WI38 (cell line): ENCODE results near the gene JUND.

Source experiments
- H3K4me3 ChIP-seq: 2 replicates; pipeline ENCODE4 v1.5.1; 2011; ENCODE audit warnings: low read depth, mild to moderate bottlenecking, control low read depth, low read length
- CTCF ChIP-seq: IDR thresholded peaks from 2 replicates; pipeline ENCODE4 v1.5.1; 2012; ENCODE audit warnings: low read depth, mild to moderate bottlenecking, control low read depth, low read length

Gene JUND

GRCh38 chr19:18312092-18312534, 30.7 kb upstream of the JUND start:
- TF ChIP-seq CTCF = no peak
- H3K4me3 ChIP-seq = no peak overlapping the region

GRCh38 chr19:18311502-18312091, 30.2 kb upstream of the JUND start:
- TF ChIP-seq CTCF = no peak
- no peak overlapping the region for H3K4me3 ChIP-seq

- no peak for TF ChIP-seq CTCF
- no peak overlapping the region for H3K4me3 ChIP-seq
These were observed 29.5 kb upstream of the JUND start for GRCh38 chr19:18310966-18311365.

DNA sequence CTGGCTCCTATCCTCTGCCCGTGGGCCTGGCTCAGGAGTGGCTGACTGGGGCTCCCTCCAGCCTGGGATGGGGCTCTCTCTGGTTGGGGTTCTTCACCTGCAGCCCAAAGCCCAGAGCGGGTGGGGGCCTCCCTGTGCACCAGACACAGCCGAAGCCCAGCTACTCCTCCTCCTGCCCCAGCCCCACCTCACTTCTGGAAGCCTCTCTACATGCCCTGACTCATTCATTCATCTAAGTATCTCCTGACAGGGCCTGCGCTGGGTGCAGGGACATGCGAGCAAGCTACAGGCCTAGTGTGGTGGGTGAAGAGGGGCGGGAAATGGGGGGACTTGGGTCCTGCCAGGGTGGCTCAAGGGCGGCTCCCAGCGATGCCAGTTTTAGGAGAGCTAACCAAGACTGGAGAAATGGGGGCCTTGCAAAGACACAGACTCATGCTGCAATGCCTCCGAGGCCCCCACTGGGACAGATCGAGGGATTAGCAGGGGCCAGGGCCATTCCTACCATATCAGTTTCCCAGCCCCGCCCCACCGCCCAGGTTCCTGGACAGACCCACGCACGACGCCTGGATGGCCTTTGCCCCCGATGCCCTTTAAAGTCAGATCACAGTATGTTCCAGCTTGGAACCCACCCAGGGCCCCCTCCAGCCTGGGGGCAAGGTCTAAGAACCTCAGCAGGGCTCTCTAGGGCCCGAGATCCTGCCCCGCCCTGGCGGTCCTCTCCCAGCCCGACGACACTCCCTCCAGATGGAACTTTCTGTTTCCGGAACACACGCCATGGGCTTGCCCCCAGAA, 28.9 kb upstream of the JUND start:
- TF ChIP-seq CTCF = no peak

DNA sequence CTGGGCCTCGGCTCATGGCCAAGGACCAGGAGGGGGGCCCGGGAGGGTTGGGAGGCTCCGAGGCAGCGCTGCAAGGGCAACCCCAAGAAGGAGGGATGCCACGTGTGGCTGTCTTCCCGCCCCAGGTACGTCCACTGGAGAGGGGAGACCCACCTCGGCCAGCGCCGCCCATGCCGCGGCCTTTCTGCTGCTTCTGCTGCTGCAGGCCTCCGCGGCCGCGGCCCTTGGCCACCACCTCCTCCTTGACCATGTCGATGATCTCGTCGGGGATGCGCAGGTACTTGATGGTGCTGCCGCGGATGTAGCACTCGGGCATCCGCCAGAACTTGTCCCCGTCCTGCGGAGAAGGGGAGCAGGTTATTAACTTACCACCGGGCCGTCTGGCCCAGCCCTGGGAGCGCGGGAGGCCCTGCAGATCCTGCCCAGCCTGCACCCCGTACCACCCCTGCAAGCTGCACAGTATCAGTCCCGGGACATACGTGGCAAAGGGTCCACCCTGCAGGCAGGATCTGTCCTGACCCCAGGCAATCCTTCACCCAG, 28.2 kb upstream of the JUND start:
- no peak for TF ChIP-seq CTCF

More for the DNA sequence above, 28.9 kb upstream of the JUND start:
- H3K4me3 ChIP-seq = no peak overlapping the region

DNA sequence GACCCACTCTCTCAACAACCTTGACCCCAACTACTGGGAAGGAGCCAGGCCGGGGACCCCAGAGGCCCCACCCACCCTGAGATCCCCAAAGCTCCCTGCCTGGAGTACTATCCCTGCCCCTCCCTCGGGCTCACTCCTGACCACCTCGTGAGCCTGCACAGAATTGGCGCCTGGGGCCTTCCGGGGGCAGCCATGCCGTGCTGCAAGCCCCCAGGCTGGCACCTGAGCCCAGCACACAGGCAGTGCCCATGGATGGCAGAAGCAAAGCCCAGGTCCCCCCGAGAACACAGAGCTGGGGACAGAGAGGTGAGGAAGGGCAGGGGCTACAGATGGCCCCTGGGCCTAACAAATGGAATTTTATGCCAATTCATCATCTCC, 27.5 kb upstream of the JUND start:
- H3K4me3 ChIP-seq = no peak overlapping the region
- TF ChIP-seq CTCF = no peak

More for the DNA sequence above, 28.2 kb upstream of the JUND start:
- no peak overlapping the region for H3K4me3 ChIP-seq
